Ascending aorta (tissue), 2 donors: ENCODE data around the gene WNT9B. TPM values are rescaled to one million over a fixed set of nuclear protein-coding genes. Genes with fewer than 3 reads are reported as not detected.

Source experiments
- DNase-seq, 2 donors: peaks; one replicate each; pipeline ENCODE4 v3.0.0-alpha.2; 2019; ENCODE audit warnings: low spot score in 2 of 2
- H3K27ac ChIP-seq, 2 donors: fragments of 200-600 bp; sonication (generic); one replicate each; pipeline ENCODE4 v1.5.1; 2016 to 2017; ENCODE audit warnings: mild to moderate bottlenecking in 1 of 2
- H3K27me3 ChIP-seq: fragments of 200-600 bp; sonication (generic); one replicate; pipeline ENCODE4 v1.5.1; 2017
- H3K36me3 ChIP-seq, 2 donors: fragments of 200-600 bp; sonication (generic); one replicate each; pipeline ENCODE4 v1.5.1; 2016
- H3K4me1 ChIP-seq, 2 donors: fragments of 200-600 bp; sonication (generic); one replicate each; pipeline ENCODE4 v1.5.1; 2016 to 2017; ENCODE audit warnings: mild to moderate bottlenecking in 1 of 2
- H3K4me3 ChIP-seq, 2 donors: fragments of 200-600 bp; sonication (generic); one replicate each; pipeline ENCODE4 v1.5.1; 2016 to 2017; ENCODE audit warnings: mild to moderate bottlenecking in 1 of 2
- H3K9me3 ChIP-seq, 2 donors: fragments of 200-600 bp; sonication (generic); one replicate each; pipeline ENCODE4 v1.5.1; 2016
- intact Hi-C: fragments of 100-400 bp; cut with DNase I; formaldehyde crosslinking; loops from one replicate; pipeline ENCODE4 v1.15.1; 2023
- total RNA-seq: library from RNA; depleted of rRNA; stranded (reverse); fragments of >200 nt; gene quantifications from one replicate; pipeline ENCODE4 v1.1.0, GENCODE V29; 2016
- TF ChIP-seq, protein P1 (sequence below), 3 experiments: fragments of 200-600 bp in 2 of 3; fragments of 450-650 bp in 1 of 3; sonication (generic) in 2 of 3; IDR thresholded peaks; one replicate each; pipeline ENCODE4 v1.5.1; 2016 to 2019; ENCODE audit warnings: antibody characterized with exemption in 3 of 3, mild to moderate bottlenecking in 1 of 3, moderate library complexity in 1 of 3

Gene WNT9B
- total RNA-seq, 1 donor from 2014 or later = 5.6 TPM

DNA sequence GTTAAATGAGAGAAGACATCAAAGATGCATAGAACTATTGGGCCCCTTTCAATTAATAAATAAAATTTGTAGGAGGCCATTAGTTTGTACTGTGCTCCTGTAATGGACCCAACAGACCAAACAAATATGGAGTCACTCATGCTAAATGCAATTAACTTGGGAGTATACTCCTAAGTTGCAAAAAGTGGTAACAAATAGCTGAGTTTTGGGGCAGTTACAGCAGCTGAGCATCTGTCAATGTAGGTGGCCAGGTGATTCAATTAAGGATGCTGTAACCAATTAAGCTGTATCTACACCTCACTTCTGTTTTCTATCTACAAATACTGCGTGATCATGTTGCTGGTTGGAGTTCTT lies 34.9 kb downstream of the WNT9B start:
- Histone ChIP-seq H3K4me3 (no peak overlapping the region), H3K27ac (no peak overlapping the region), H3K9me3 (no peaks in the 10 kb centered on the region), H3K4me1 (no peaks in the 10 kb centered on the region), H3K36me3 (no peaks in the 10 kb centered on the region), H3K27me3 (peaks cover 4% of the 10 kb centered on the region)
- intact Hi-C loops = no loop called here
- TF ChIP-seq, protein P1, sequence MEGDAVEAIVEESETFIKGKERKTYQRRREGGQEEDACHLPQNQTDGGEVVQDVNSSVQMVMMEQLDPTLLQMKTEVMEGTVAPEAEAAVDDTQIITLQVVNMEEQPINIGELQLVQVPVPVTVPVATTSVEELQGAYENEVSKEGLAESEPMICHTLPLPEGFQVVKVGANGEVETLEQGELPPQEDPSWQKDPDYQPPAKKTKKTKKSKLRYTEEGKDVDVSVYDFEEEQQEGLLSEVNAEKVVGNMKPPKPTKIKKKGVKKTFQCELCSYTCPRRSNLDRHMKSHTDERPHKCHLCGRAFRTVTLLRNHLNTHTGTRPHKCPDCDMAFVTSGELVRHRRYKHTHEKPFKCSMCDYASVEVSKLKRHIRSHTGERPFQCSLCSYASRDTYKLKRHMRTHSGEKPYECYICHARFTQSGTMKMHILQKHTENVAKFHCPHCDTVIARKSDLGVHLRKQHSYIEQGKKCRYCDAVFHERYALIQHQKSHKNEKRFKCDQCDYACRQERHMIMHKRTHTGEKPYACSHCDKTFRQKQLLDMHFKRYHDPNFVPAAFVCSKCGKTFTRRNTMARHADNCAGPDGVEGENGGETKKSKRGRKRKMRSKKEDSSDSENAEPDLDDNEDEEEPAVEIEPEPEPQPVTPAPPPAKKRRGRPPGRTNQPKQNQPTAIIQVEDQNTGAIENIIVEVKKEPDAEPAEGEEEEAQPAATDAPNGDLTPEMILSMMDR (IDR thresholded peaks at IDR 0.05) = no peak
- no peak for DNase-seq

DNA sequence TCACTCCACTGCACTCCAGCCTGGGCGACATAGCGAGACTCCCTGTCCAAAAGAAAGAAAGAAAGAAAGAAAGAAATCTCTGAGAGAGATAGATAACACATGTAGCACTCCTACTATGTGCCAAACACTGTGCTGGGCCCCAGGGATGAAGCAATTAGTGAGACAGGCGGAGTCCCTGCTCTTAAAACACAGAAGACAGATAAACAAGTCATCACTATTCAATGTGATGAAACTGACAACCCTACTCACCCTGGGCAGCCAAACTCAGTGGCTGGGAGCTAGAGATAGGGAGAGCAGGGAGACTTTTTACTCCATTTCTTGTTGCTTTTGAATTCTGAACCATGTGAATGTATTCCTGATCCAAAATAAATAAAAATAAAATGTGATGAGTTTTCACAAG lies 36.3 kb downstream of the WNT9B start:
- TF ChIP-seq, protein P1 (IDR thresholded peaks at IDR 0.05) = no peak
- no peaks in the 10 kb centered on the region for H3K9me3 ChIP-seq
- no peak overlapping the region for H3K4me3 ChIP-seq
- no peaks in the 10 kb centered on the region for H3K36me3 ChIP-seq
- intact Hi-C loops = no loop called here
- no peak overlapping the region for H3K27ac ChIP-seq
- H3K27me3 ChIP-seq = peaks cover 4% of the 10 kb centered on the region
- no peak for DNase-seq
- H3K4me1 ChIP-seq = no peaks in the 10 kb centered on the region

DNA sequence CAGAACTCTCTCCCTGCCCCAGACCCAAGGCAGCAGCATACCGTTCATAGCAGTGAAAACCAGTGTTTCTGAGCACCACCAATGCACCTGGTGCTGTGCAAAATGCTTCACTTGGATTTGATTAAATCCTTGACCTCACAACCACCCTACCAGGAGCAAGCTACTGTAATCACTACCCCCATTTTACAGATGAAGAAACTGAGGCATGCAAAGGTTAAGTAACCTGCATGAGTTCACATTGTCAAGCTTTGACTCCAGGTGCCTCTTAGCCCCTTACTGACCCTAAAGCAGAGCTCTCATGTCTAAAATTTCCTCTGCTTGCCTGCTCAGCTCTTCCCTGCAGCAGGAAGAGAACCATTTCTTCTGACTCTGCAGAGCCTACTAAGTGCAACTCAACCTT lies 37.3 kb downstream of the WNT9B start:
- no peaks in the 10 kb centered on the region for H3K4me1 ChIP-seq
- peaks cover 4% of the 10 kb centered on the region for H3K27me3 ChIP-seq
- no peak overlapping the region for H3K4me3 ChIP-seq
- H3K9me3 ChIP-seq = no peaks in the 10 kb centered on the region
- intact Hi-C loops = no loop called here
- no peak for DNase-seq
- TF ChIP-seq, protein P1 (IDR thresholded peaks at IDR 0.05) = no peak
- no peaks in the 10 kb centered on the region for H3K36me3 ChIP-seq
- H3K27ac ChIP-seq = no peak overlapping the region

DNA sequence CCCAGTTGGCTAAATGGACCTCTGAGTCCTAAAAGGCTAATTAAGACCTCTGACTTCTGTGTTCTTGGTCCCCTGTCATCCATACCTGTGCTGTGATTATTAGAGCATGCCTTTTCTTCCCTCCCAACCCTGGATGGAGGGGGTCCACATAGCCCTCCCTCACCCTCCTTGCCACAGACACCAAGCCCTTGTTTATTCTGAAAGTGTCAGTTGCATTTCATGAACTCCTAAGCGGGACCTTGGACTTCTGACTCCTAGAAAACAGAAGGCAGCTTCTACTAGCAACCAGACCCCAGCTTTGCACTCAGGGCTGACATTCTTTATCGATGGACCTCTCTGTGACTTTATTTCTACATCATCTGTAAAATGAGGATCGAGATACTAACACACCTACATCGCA lies 38.1 kb downstream of the WNT9B start:
- no peaks in the 10 kb centered on the region for H3K4me1 ChIP-seq
- H3K9me3 ChIP-seq = no peaks in the 10 kb centered on the region
- no peak for DNase-seq
- no peak overlapping the region for H3K27ac ChIP-seq
- TF ChIP-seq, protein P1 (IDR thresholded peaks at IDR 0.05) = no peak
- H3K4me3 ChIP-seq = no peak overlapping the region
- intact Hi-C loops = no loop called here
- no peaks in the 10 kb centered on the region for H3K36me3 ChIP-seq
- peaks cover 1% of the 10 kb centered on the region for H3K27me3 ChIP-seq

DNA sequence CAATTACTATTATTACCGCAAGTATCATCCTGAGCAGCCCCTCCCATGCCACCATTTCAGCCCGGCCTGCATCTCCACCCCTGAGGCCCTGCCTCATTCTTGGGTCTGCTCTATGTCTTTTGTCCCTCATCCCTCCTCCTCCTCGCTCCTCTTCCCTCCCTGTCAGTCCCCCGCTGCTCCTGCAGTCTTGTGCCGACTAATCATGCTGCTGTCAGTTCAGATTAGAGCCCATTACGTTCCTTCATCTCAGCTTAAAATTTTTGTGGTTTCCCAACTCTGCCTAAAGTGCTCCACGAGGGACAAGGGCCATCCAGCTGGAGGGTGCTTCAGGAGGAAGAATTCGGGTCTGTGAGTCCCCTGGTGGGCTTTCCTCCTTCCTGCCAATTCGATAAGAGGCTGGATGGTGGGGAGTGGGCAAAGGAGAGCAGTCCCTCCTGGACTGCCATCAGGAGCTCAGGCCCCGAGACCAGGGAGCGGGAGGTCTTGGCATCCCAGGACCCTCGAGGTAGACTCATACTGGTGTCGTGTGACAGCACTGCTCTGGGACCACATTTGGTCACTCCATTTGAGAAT lies 38.7 kb downstream of the WNT9B start:
- Histone ChIP-seq H3K27me3 (no peaks in the 10 kb centered on the region), H3K4me1 (no peaks in the 10 kb centered on the region), H3K4me3 (no peak overlapping the region), H3K9me3 (no peaks in the 10 kb centered on the region), H3K36me3 (no peaks in the 10 kb centered on the region), H3K27ac (no peak overlapping the region)
- TF ChIP-seq, protein P1 (IDR thresholded peaks at IDR 0.05) = no peak
- DNase-seq = no peak
- intact Hi-C loops = no loop called here

DNA sequence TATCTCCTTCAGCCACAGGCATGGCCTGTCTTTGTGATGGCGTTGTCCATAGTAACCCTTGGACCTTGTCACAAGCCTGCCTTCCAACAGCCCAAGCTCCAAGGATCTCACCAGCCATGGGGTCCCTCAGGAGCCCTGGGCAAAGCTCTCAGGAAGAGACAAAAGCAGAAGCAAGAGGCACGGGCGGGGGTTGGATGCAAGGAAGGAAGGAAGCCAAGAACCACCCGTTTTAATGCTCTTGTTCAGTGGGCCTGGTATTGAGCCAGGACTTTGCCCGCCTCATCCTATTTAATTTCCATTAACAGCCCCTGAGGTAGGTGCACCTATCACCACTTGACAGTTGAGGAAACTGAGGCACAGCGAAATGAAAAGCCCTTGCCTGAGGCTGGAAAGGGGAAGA lies 39.3 kb downstream of the WNT9B start:
- DNase-seq = no peak
- H3K27me3 ChIP-seq = no peaks in the 10 kb centered on the region
- intact Hi-C loops = no loop called here

More for the DNA sequence above, 39.3 kb downstream of the WNT9B start:
- no peaks in the 10 kb centered on the region for H3K36me3 ChIP-seq
- H3K27ac ChIP-seq = no peak overlapping the region
- H3K9me3 ChIP-seq = no peaks in the 10 kb centered on the region
- no peaks in the 10 kb centered on the region for H3K4me1 ChIP-seq
- TF ChIP-seq, protein P1 (IDR thresholded peaks at IDR 0.05) = no peak
- H3K4me3 ChIP-seq = no peak overlapping the region
